Measurements from ENCODE around the gene DCC.

DCC gene

GRCh38 chr18:52667463-52668065, 327.6 kb downstream of the DCC start:
- no peak overlapping the region for H3K4me3 ChIP-seq (replicated peaks; ENCODE audit: low read depth, low read length)
- no peak for DNase-seq (ENCODE audit: extremely low read depth, low read depth)
- TF ChIP-seq CTCF (IDR thresholded peaks at IDR 0.05; ENCODE audit: low read depth, low read length, missing control alignments) = no peak

GRCh38 chr18:52670896-52671295, 330.9 kb downstream of the DCC start:
- DNase-seq (ENCODE audit: extremely low read depth, low read depth) = no peak
- TF ChIP-seq CTCF (IDR thresholded peaks at IDR 0.05; ENCODE audit: low read depth, low read length, missing control alignments) = no peak
- H3K4me3 ChIP-seq (replicated peaks; ENCODE audit: low read depth, low read length) = no peak overlapping the region

- no peak for DNase-seq (ENCODE audit: extremely low read depth, low read depth)
- no peak for TF ChIP-seq CTCF (IDR thresholded peaks at IDR 0.05; ENCODE audit: low read depth, low read length, missing control alignments)
Observed at GRCh38 chr18:52678034-52678433, 338.0 kb downstream of the DCC start.

GRCh38 chr18:52678551-52678950, 338.6 kb downstream of the DCC start:
- no peak for TF ChIP-seq CTCF (IDR thresholded peaks at IDR 0.05; ENCODE audit: low read depth, low read length, missing control alignments)
- no peak overlapping the region for H3K4me3 ChIP-seq (replicated peaks; ENCODE audit: low read depth, low read length)
- no peak for DNase-seq (ENCODE audit: extremely low read depth, low read depth)

More at GRCh38 chr18:52678034-52678433, 338.0 kb downstream of the DCC start:
- H3K4me3 ChIP-seq (replicated peaks; ENCODE audit: low read depth, low read length) = no peak overlapping the region

GRCh38 chr18:52679354-52679753, 339.4 kb downstream of the DCC start:
- TF ChIP-seq CTCF (IDR thresholded peaks at IDR 0.05; ENCODE audit: low read depth, low read length, missing control alignments) = no peak
- DNase-seq (ENCODE audit: extremely low read depth, low read depth) = no peak

GRCh38 chr18:52682260-52682659, 342.3 kb downstream of the DCC start:
- no peak for TF ChIP-seq CTCF (IDR thresholded peaks at IDR 0.05; ENCODE audit: low read depth, low read length, missing control alignments)
- DNase-seq (ENCODE audit: extremely low read depth, low read depth) = no peak
- H3K4me3 ChIP-seq (replicated peaks; ENCODE audit: low read depth, low read length) = no peak overlapping the region

More at GRCh38 chr18:52679354-52679753, 339.4 kb downstream of the DCC start:
- H3K4me3 ChIP-seq (replicated peaks; ENCODE audit: low read depth, low read length) = no peak overlapping the region

GRCh38 chr18:52685316-52685715, 345.3 kb downstream of the DCC start:
- H3K4me3 ChIP-seq (replicated peaks; ENCODE audit: low read depth, low read length) = no peak overlapping the region
- TF ChIP-seq CTCF (IDR thresholded peaks at IDR 0.05; ENCODE audit: low read depth, low read length, missing control alignments) = no peak
- no peak for DNase-seq (ENCODE audit: extremely low read depth, low read depth)

Data from HFF-Myc (cell line).